ENCODE results near the gene SAPCD1. TPM values are rescaled to one million over a fixed set of nuclear protein-coding genes. Genes with fewer than 3 reads are reported as not detected.

Gene SAPCD1
- total RNA-seq, 4 donors from 2014 or later, result 2.0 to 8.3 TPM; not detected in 2

- TF ChIP-seq CTCF (IDR thresholded peaks at IDR 0.05; ENCODE audit: low read depth), result no peak
These were observed 6.2 kb downstream of the SAPCD1 start for GRCh38 chr6:31768363-31769257.

GRCh38 chr6:31769684-31770371 lies 7.4 kb downstream of the SAPCD1 start:
- TF ChIP-seq CTCF (IDR thresholded peaks at IDR 0.05; ENCODE audit: low read depth), result no peak

GRCh38 chr6:31770860-31771259 lies 8.4 kb downstream of the SAPCD1 start:
- TF ChIP-seq CTCF (IDR thresholded peaks at IDR 0.05; ENCODE audit: low read depth), result no peak

GRCh38 chr6:31771992-31772358 lies 9.5 kb downstream of the SAPCD1 start:
- TF ChIP-seq CTCF (IDR thresholded peaks at IDR 0.05; ENCODE audit: low read depth), result no peak

- no peak for TF ChIP-seq CTCF (IDR thresholded peaks at IDR 0.05; ENCODE audit: low read depth)
These were observed 12.7 kb downstream of the SAPCD1 start for GRCh38 chr6:31775184-31775583.

GRCh38 chr6:31775633-31776484 lies 13.4 kb downstream of the SAPCD1 start:
- no peak for TF ChIP-seq CTCF (IDR thresholded peaks at IDR 0.05; ENCODE audit: low read depth)

Measured in subcutaneous adipose tissue (tissue), 4 donors.